EL (cell line): ENCODE results near the gene PTPN4.
"Not testable (repeated sequence)": the region's sequence is repeated elsewhere in the genome, so short reads cannot be mapped to it uniquely, and the experiment has no call there.

ENCODE experiments used
- DNase-seq: peaks from one replicate; pipeline ENCODE4 v3.0.0-alpha.2; 2016

Gene PTPN4

DNA sequence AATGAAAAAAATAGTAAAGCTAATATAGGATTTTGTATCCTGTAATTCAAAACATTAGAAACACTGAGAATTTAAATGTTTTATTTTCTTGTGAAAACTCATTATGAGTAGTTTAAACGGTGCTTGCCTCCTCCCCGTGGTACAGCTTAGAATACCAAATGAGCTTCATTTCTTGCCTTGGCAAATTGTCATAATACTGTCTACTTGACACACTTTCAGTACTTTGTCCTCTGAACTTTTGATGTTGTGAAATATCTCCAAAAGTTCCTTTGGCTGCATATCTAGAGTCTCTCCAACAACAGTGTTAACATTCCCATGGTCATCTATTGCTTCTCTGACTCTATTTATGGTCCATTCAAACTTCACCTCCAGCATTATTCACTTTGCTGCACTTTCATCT lies 191.2 kb downstream of the PTPN4 start:
- DNase-seq = no peak

DNA sequence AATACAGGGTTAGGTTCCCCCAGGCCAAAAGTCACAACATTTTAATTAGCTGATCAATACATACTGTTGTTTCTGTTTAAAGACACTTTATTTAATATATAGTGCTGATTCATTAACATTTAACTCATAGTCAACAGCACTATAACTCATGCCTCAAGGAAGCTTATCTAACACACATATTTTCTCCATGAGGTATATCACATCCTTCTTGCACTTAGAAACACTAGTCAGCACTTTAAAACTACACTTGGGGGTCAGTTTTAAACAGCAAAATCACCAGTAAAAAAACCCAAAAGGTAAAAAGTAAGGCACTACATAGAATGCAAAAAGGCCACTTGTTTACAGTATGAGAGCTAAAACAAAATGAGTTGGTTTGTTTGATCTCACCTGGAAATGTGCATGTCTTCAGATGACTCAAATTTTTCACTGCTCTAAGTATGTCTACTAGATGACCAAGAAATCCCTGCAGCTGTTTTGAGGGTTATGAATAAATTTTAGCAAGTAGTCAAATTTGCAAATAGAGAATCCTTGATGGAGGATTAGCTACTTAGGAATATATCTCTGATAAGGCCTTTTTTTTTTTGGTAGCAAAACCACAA lies 199.0 kb downstream of the PTPN4 start:
- DNase-seq = peak; percentile 52

DNA sequence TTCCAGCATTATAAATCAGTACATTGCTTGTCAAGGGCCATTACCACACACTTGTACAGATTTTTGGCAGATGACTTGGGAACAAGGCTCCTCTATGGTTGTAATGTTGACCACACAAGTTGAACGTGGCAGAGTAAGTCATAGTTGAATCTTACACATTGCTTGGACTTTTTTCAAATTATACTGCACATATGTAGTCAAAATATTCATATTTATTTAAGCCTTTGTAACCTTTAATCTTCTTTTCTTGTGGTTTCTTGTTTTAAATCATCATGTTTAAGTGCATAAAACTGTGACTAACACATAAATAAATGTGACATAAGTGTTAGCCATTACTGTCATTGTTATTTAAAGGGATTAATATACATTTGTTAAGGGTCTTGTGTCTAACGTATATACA lies 201.1 kb downstream of the PTPN4 start:
- DNase-seq = peak; percentile 56

DNA sequence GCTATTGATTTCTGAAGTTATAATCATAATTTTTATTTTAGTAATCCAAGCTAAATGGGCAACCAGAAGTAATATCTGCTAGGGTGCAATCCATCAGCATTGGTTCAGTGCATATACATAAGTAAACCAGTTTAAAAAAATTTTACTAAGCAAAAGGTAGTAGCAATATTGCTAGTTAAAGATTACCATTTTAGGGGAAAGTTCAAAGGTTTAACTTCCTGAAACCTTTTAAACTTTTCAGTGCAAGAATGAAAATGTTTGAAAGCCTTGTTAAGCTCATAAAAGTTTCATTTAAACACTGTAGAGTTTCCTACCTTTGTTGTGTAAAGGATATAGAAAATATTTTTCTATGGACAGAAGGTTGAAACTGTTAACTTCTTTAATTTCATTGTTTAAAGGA lies 222.2 kb downstream of the PTPN4 start:
- DNase-seq = no peak

- DNase-seq = no peak
Observed at GRCh38 chr2:119982506-119982905, 222.8 kb downstream of the PTPN4 start.

GRCh38 chr2:119983108-119983507 lies 223.4 kb downstream of the PTPN4 start:
- DNase-seq = no peak

GRCh38 chr2:119996148-119996547 lies 236.4 kb downstream of the PTPN4 start:
- no peak for DNase-seq

GRCh38 chr2:119996896-119997891 lies 237.5 kb downstream of the PTPN4 start:
- not testable (repeated sequence) for DNase-seq

DNA sequence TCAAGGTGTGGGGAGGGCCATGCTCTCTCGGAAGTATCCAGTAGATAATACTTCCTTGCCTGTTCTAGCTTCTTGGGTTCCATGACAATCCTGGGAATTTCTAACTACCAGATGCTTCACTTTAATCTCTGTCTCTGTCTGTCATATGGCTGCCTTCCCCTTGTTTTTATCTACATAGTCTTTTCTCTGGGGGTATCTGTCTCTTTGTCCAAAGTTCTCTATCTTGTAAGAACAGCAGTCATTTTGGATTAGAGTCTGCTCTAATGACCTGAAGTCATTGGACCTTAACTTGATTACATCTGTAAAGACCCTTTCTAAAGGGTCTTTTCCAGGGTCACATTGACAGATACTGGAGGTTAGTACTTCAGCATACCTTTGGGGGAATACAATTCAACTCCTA lies 241.7 kb downstream of the PTPN4 start:
- DNase-seq = no peak

GRCh38 chr2:120004254-120004653 lies 244.5 kb downstream of the PTPN4 start:
- DNase-seq = no peak

DNA sequence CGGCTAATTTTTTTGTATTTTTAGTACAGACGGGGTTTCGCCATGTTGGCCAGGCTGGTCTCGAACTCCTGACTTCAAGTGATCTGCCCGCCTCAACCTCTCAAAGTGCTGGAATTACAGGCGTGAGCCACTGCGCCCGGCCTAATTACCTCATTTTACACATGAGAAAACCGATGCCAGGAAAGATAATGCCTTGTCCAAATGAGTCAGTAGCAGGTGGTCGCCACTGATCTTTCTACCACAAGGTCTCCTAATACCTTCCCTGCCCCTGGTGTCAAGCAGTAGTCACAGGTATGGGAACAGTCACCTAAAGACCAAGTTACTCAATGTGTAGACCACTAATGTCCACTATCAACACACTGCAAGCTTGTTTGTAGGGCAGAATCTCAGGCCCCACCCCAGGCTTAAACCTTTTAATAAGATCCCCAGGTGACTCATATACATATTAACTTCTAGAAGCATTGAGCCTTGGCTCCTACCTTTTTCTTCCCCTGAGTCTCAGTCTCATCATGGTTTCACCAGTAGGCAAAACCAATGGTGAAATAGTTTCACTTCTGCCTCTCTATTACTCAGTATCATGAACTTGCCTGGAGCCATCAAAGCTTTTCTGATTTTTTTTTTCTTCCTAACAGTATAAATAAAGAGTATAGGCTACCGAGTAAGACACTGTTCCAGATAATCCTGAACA lies 246.3 kb downstream of the PTPN4 start:
- no peak for DNase-seq

DNA sequence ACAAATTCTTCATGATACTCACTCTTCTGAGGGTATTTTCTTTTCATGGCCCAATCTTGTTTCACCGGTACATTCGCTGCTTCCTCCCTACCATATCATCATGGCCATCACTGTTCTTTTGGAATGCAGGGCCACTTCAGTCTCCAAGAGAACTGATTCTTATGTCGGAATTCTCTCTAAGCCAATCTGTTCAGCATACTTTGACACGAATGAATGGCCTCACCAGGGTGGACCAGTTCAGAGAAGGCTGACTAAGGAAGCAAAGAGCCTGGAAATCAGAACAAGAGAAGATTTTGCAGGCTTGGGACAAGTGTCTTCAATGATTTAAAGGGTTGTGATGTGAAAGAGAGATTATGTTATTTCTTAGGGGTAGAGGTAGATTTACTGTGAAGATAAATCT lies 248.1 kb downstream of the PTPN4 start:
- DNase-seq = no peak

- no peak for DNase-seq
Observed at GRCh38 chr2:120012363-120012762, 252.6 kb downstream of the PTPN4 start.

GRCh38 chr2:120012771-120013596 lies 253.3 kb downstream of the PTPN4 start, which contains the start of gene EPB41L5:
TSS of gene EPB41L5 (plus strand) at chr2:120013077. CDS start at chr2:120019085, 6,008 bp downstream.
- DNase-seq = peak; percentile 93

DNA sequence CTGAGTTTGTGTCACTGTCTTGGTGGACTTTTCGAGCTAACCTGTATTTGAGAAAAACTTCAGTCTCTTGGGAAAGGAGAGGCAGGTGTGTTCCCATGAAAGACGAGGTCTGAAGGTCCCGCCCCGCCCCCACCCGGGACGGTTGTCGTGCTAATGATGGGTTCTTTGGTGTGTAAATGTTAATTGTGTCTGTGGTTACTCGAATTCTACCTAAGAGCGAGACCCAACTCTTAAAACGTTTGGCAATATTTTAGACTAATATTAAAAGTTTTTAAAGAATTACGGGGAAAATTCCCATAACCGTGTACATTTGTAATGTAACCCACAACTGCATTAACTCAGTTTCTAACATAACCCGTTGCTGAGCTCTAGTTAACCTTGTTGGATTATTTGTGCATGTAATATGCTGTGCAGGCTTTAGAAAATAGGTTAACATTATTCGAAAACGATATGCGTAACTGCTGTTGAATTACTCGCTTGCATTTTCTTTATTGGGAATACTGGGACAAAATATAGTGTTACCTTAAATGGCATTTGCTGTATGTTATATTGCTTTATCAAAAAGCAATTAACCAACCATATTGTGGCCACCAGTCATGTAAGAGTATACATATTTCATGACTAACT lies 254.0 kb downstream of the PTPN4 start:
- no peak for DNase-seq

DNA sequence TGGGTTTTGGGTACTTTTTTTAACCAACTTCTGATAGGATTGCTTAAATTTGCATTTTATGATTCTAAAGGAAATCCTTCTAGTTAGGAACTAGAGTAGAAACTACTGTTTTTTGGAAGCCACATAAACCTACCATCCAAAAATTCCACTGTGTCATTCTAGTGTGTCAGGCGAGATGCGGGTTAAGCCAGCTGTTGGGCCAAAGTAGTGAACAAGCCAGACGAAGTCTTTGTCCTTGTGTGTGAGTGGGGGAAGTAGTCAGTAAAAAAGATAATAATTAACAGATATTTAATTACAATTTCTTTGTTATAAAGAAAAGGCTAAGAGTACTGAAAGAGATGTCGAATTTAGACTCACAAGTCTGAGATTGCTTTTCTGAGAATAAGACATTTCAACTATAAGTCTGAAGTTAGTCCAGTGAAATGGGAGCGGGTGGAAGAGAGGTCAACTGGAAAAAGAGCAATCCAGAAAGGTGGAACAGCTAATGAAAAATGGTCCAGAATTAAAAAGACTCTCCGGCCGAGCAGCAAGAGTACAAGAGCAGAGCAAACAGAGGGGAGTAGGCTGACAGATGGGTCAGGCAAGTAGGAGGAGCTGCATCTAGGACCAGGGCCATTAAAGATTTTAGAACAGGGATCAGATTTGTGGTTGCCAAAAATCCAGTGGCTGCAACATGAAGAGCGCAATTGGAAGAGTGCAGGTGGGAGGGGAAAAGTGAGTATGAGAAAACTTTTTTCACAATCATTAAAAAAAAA lies 254.7 kb downstream of the PTPN4 start:
- no peak for DNase-seq

- no peak for DNase-seq
Observed at GRCh38 chr2:120016800-120017199, 257.1 kb downstream of the PTPN4 start.

- DNase-seq = no peak
Observed at GRCh38 chr2:120017201-120017600, 257.5 kb downstream of the PTPN4 start.

GRCh38 chr2:120018549-120018948 lies 258.8 kb downstream of the PTPN4 start:
- DNase-seq = no peak

- DNase-seq = no peak
Observed at GRCh38 chr2:120020554-120020953, 260.8 kb downstream of the PTPN4 start.

GRCh38 chr2:120022505-120022904 lies 262.8 kb downstream of the PTPN4 start:
- not testable (repeated sequence) for DNase-seq
